Neuronal stem cell (in vitro differentiated cells): Measurements from ENCODE around the gene DCDC2C.

Experiments used
- DNase-seq: peaks from one replicate; pipeline ENCODE4 v3.0.0-alpha.2; 2013; ENCODE audit warnings: low spot score
- H2AFZ ChIP-seq: one replicate; pipeline ENCODE4 v1.6.1; 2013; ENCODE audit warnings: mild to moderate bottlenecking, low read length, inconsistent platforms
- H2AK5ac ChIP-seq: 2 replicates; pipeline ENCODE4 v1.6.1; 2013; ENCODE audit warnings: low read depth, mild to moderate bottlenecking, inconsistent platforms, low read length, moderate library complexity, mixed read lengths
- H2BK120ac ChIP-seq: 2 replicates; pipeline ENCODE4 v1.6.1; 2013; ENCODE audit warnings: low read depth, mild to moderate bottlenecking, inconsistent platforms, low read length, moderate library complexity, mixed read lengths
- H2BK12ac ChIP-seq: one replicate; pipeline ENCODE4 v1.6.1; 2013; ENCODE audit warnings: low read length, inconsistent platforms
- H2BK15ac ChIP-seq: 2 replicates; pipeline ENCODE4 v1.6.1; 2013; ENCODE audit warnings: mild to moderate bottlenecking, low read length, inconsistent platforms, mixed read lengths
- H2BK5ac ChIP-seq: one replicate; pipeline ENCODE4 v1.6.1; 2013; ENCODE audit warnings: inconsistent platforms, mild to moderate bottlenecking, low read length, moderate library complexity
- H3K14ac ChIP-seq: one replicate; pipeline ENCODE4 v1.6.1; 2013; ENCODE audit warnings: low read length, inconsistent platforms
- H3K18ac ChIP-seq: 2 replicates; pipeline ENCODE4 v1.6.1; 2013; ENCODE audit warnings: low read length, inconsistent platforms
- H3K23ac ChIP-seq: 2 replicates; pipeline ENCODE4 v1.6.1; 2013; ENCODE audit warnings: low read depth, mild to moderate bottlenecking, mixed read lengths, low read length, inconsistent platforms; ENCODE audit not compliant: poor library complexity
- H3K27ac ChIP-seq: replicated peaks from 3 replicates; pipeline ENCODE4 v1.5.1; 2013; ENCODE audit warnings: low read length, inconsistent platforms
- H3K27me3 ChIP-seq, 3 experiments: 2 replicates each; pipeline ENCODE4 v1.6.1; 2013; ENCODE audit warnings: low read length in 3 of 3, mild to moderate bottlenecking in 2 of 3, inconsistent platforms in 1 of 3, low read depth in 1 of 3, mixed read lengths in 1 of 3, moderate library complexity in 1 of 3; ENCODE audit not compliant: control insufficient read depth in 3 of 3, insufficient read depth in 3 of 3
- H3K36me3 ChIP-seq, 2 donors: replicated peaks in 1 of 2; 2 replicates each; pipeline ENCODE4 v1.6.1; 2013; ENCODE audit warnings: low read length in 2 of 2; ENCODE audit not compliant: control insufficient read depth in 2 of 2, insufficient read depth in 2 of 2
- H3K4ac ChIP-seq: 2 replicates; pipeline ENCODE4 v1.6.1; 2013; ENCODE audit warnings: inconsistent platforms, mild to moderate bottlenecking, low read length, moderate library complexity
- H3K4me1 ChIP-seq, 2 donors: 1 replicate in 1 of 2; 2 replicates in 1 of 2; pipeline ENCODE4 v1.6.1; 2013; ENCODE audit warnings: low read length in 2 of 2, low read depth in 1 of 2; ENCODE audit not compliant: control insufficient read depth in 2 of 2, insufficient read depth in 1 of 2
- H3K4me2 ChIP-seq: one replicate; pipeline ENCODE4 v1.6.1; 2013; ENCODE audit warnings: mild to moderate bottlenecking, low read length, inconsistent platforms; ENCODE audit not compliant: insufficient read depth, poor library complexity, severe bottlenecking
- H3K4me3 ChIP-seq, 2 donors: 2 replicates each; pipeline ENCODE4 v1.5.1; 2013; ENCODE audit warnings: low read length in 2 of 2, mild to moderate bottlenecking in 2 of 2, inconsistent platforms in 1 of 2, moderate library complexity in 1 of 2
- H3K79me1 ChIP-seq: one replicate; pipeline ENCODE4 v1.6.1; 2013; ENCODE audit warnings: low read depth, mild to moderate bottlenecking, inconsistent platforms, low read length, moderate library complexity
- H3K9ac ChIP-seq: one replicate; pipeline ENCODE4 v1.6.1; 2013; ENCODE audit warnings: mild to moderate bottlenecking, low read depth, low read length, inconsistent platforms; ENCODE audit not compliant: poor library complexity
- H3K9me3 ChIP-seq, 2 donors: replicated peaks in 1 of 2; 2 replicates each; pipeline versions ENCODE3 to v1.6.1; 2013; ENCODE audit warnings: low read length in 2 of 2, mild to moderate bottlenecking in 2 of 2, inconsistent platforms in 1 of 2, low read depth in 1 of 2, mixed read lengths in 1 of 2, moderate library complexity in 1 of 2; ENCODE audit not compliant: control insufficient read depth in 2 of 2, insufficient read depth in 1 of 2
- H4K8ac ChIP-seq: one replicate; pipeline ENCODE4 v1.6.1; 2013; ENCODE audit warnings: low read depth, mild to moderate bottlenecking, inconsistent platforms, low read length, moderate library complexity
- H4K91ac ChIP-seq: one replicate; pipeline ENCODE4 v1.6.1; 2013; ENCODE audit warnings: low read length, low read depth, mild to moderate bottlenecking, inconsistent platforms; ENCODE audit not compliant: poor library complexity
- WGBS, 2 donors: extraction: QIAGEN DNeasy Blood & Tissue Kit; methylation state at CpG; one replicate each; pipeline ENCODE4 v1.1.7; 2013; ENCODE audit warnings: missing lambda C conversion rate in 2 of 2, mixed read lengths in 1 of 2; ENCODE audit not compliant: insufficient read length in 2 of 2, insufficient replicate concordance in 1 of 2; ENCODE audit errors: extremely low coverage in 2 of 2; 5-methylcytosine and 5-hydroxymethylcytosine counted together

The DCDC2C gene

DNA sequence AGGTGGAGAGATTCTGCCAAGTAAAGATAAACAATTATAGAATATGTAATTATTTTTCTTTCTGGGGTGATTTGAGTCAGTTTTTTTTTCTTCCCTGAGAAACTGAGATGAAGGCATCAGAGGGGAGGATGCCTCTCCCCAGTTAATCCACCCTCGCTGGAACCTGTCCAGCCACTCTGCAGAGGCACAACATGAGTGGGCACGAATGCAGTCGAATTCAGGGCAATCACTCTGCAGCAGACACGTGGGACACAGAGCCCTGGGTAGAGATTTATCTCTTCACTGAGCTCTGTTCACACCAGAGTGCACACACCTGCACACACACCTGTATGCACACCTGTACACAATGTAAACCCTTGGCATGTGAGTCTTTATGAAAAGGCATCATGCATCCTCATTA, 154.2 kb downstream of the DCDC2C start:
- Histone ChIP-seq H3K4me2 (no peak overlapping the region), H3K14ac (no peak overlapping the region), H2BK120ac (no peak overlapping the region), H3K4me3 (no peak overlapping the region), H2AK5ac (no peak overlapping the region), H3K23ac (no peak overlapping the region), H4K91ac (no peak overlapping the region), H4K8ac (no peak overlapping the region), H3K4me1 (no peaks in the 10 kb centered on the region), H3K36me3 (no peaks in the 10 kb centered on the region), H2AFZ (no peak overlapping the region), H3K9ac (no peak overlapping the region), H2BK12ac (no peak overlapping the region), H3K27ac (no peak overlapping the region), H2BK5ac (no peak overlapping the region), H2BK15ac (no peak overlapping the region), H3K27me3 (no peaks in the 10 kb centered on the region), H3K4ac (no peak overlapping the region), H3K79me1 (no peaks in the 10 kb centered on the region), H3K9me3 (peaks cover 0 to 12% of the 10 kb centered on the region in 2 donors), H3K18ac (no peak overlapping the region)
- WGBS, 2 donors = no CpG with 5 or more reads among the region's 4 CpGs
- no peak for DNase-seq

DNA sequence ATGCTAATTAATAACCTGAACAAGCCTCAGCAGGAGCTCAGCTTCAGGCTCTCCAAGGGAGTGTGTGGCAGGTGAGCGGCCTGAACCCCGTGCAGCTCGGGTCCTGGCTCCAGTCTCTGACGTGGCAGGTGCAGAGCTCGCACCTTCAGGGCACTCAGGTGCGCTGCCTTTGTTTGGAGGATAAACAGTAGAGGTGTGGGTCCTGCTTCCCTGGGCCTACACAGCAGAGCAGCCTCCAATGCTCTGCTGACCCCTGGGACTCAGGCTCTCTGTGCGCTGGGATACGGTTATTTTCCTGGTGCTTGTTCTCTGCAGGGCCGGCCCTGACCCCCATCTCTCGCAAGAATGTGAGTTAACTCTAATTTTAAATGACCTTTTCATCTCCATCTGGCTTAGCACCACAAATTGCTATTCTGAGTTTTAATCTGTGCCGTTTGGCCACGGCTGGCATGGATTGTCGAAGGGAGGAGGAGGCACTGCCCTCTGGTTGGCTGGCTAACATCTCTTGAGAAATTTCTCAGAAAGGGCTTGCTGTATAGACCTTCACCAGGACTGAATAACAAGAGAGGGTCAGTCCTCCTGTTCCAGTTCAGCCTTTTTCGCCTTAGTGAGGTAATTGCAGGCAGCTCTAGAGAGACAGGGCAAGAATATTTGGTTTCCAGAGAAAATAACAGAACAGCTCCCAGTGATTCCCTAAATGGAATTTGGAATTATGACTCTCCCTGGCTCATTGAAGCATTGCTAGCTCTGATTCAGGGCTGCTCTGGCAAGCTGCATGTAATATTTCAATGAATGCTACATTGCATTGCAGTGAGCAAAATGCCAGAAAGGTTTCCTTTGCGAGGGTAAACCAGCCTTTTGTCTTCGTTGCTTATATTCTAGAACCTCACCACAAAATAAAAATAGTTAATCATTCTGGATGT, 161.8 kb downstream of the DCDC2C start:
- no peak for DNase-seq
- WGBS, 2 donors = no CpG with 5 or more reads among the region's 16 CpGs
- H2BK12ac ChIP-seq = no peak overlapping the region
- no peak overlapping the region for H2BK120ac ChIP-seq
- no peak overlapping the region for H4K91ac ChIP-seq
- no peak overlapping the region for H2AFZ ChIP-seq
- H3K14ac ChIP-seq = no peak overlapping the region
- no peak overlapping the region for H3K23ac ChIP-seq
- H3K27ac ChIP-seq = no peak overlapping the region
- H3K9me3 ChIP-seq = no peaks in the 10 kb centered on the region
- peak overlapping the region; percentile 38 for H3K9ac ChIP-seq
- H3K4me3 ChIP-seq = no peak overlapping the region
- H4K8ac ChIP-seq = no peak overlapping the region
- H3K79me1 ChIP-seq = no peaks in the 10 kb centered on the region
- H3K27me3 ChIP-seq = no peaks in the 10 kb centered on the region
- no peak overlapping the region for H2BK5ac ChIP-seq
- no peaks in the 10 kb centered on the region for H3K36me3 ChIP-seq
- peaks cover 0 to 3% of the 10 kb centered on the region in 2 donors for H3K4me1 ChIP-seq
- no peak overlapping the region for H3K4me2 ChIP-seq
- H3K18ac ChIP-seq = peak overlapping the region; percentile 74
- no peak overlapping the region for H2AK5ac ChIP-seq
- H2BK15ac ChIP-seq = peak overlapping the region; percentile 46
- no peak overlapping the region for H3K4ac ChIP-seq

DNA sequence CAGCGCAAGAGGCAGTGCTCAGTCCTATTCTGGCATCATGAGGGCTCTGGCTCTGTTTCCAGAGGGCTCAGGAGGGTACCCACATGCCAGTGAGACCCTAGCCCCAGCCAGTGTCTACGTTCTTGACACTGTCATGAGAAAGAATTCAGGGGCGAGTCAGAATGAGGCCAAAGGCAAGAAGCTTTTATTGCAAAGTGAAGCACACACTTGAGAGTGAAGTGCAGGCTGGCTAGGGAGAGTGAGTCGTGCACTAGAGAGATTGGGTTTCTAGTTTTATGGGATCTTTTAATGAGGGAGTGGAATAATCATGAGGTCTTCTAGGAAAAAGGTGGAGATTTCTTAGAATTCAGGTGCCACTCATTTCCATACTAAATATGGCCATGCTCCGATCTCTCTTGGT, 164.1 kb downstream of the DCDC2C start:
- Histone ChIP-seq H3K27ac (no peak overlapping the region), H2BK5ac (no peak overlapping the region), H3K4me3 (no peak overlapping the region), H3K79me1 (no peaks in the 10 kb centered on the region), H3K14ac (no peak overlapping the region), H3K4me2 (no peak overlapping the region), H3K23ac (no peak overlapping the region), H3K27me3 (no peaks in the 10 kb centered on the region), H3K36me3 (no peaks in the 10 kb centered on the region), H3K9ac (no peak overlapping the region), H2BK15ac (no peak overlapping the region), H3K18ac (peak overlapping the region; percentile 21), H4K91ac (no peak overlapping the region), H2AFZ (no peak overlapping the region), H2BK12ac (no peak overlapping the region), H4K8ac (no peak overlapping the region), H3K9me3 (no peaks in the 10 kb centered on the region), H3K4ac (no peak overlapping the region), H2BK120ac (no peak overlapping the region), H2AK5ac (no peak overlapping the region), H3K4me1 (peaks cover 0 to 3% of the 10 kb centered on the region in 2 donors)
- no peak for DNase-seq
- no CpG with 5 or more reads among the region's 5 CpGs for WGBS, 2 donors

DNA sequence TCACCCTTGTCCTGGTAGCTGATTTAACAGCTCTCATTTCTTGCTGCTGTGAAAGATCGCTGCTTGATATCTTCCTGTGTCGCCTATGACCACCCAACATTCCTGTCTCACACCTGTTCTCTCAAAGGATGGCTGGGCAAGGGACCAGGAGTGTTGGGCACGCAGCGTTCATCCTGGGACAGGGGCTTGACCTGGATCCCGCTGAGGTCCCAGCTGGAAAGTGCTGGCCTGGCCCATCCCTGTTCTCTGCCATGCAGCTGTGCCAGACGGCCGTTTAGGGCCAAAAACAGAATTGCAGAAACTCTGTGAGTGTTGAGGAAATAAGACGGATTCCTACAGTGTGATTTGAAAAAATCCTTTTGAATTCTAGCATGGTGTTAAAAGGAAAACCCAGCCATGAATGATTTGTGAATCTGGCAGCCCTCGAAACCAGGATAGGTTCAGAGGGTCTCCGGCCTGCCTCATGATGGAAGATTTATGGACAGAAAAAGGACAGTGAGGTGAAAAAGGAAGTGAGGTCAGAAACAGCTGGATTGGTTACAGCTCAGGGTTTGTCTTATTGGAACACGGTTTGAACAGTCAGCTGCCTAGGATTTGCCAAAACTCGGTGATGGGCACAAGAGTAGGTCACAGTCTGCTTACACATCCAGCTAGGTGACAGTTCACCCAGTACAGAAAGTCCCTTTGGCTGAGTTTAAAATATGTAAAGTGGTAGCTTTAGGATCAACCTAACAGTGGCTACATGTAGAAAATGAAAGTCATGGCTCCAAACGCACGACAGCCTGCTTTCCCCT, 164.8 kb downstream of the DCDC2C start:
- no peak overlapping the region for H2AFZ ChIP-seq
- no peak overlapping the region for H3K23ac ChIP-seq
- no peak overlapping the region for H3K14ac ChIP-seq
- no peak overlapping the region for H2BK12ac ChIP-seq
- DNase-seq = no peak
- no peak overlapping the region for H3K27ac ChIP-seq
- no peak overlapping the region for H2BK5ac ChIP-seq
- H3K36me3 ChIP-seq = no peaks in the 10 kb centered on the region
- no peak overlapping the region for H3K4me3 ChIP-seq
- no peaks in the 10 kb centered on the region for H3K9me3 ChIP-seq
- no peak overlapping the region for H2AK5ac ChIP-seq
- H4K8ac ChIP-seq = peak overlapping the region; percentile 90
- H2BK15ac ChIP-seq = peak overlapping the region; percentile 20
- no peak overlapping the region for H2BK120ac ChIP-seq
- H3K4me1 ChIP-seq = peaks cover 0 to 3% of the 10 kb centered on the region in 2 donors
- no peak overlapping the region for H3K4me2 ChIP-seq
- no peaks in the 10 kb centered on the region for H3K27me3 ChIP-seq
- WGBS, 2 donors = no CpG with 5 or more reads among the region's 14 CpGs
- H4K91ac ChIP-seq = no peak overlapping the region
- no peaks in the 10 kb centered on the region for H3K79me1 ChIP-seq
- H3K18ac ChIP-seq = peak overlapping the region; percentile 31
- no peak overlapping the region for H3K9ac ChIP-seq
- no peak overlapping the region for H3K4ac ChIP-seq
